ENCODE data around the gene PLEKHB1.

Gene PLEKHB1

GRCh38 chr11:73680687-73681086 is 34.3 kb downstream of the PLEKHB1 start:
- Histone ChIP-seq H3K79me2 (ENCODE audit: insufficient read depth, low read length) (no peaks in the 10 kb centered on the region), H3K4me3 (ENCODE audit: insufficient read depth, low read length, poor library complexity, severe bottlenecking) (no peak overlapping the region), H3F3A (ENCODE audit: insufficient read depth) (no peaks in the 10 kb centered on the region), H3K4me2 (ENCODE audit: low read depth, low read length, poor library complexity, severe bottlenecking) (no peak overlapping the region), H4K20me1 (ENCODE audit: low read depth, low read length) (no peaks in the 10 kb centered on the region), H3K27me3 (ENCODE audit: low read length) (no peaks in the 10 kb centered on the region), H3K27ac (ENCODE audit: low read depth, low read length) (no peak overlapping the region), H2AFZ (ENCODE audit: low read depth, low read length, severe bottlenecking) (no peak overlapping the region), H3K36me3 (ENCODE audit: low read length) (no peaks in the 10 kb centered on the region), H3K9ac (ENCODE audit: low read length) (no peak overlapping the region), H3K9me3 (ENCODE audit: insufficient read depth, low read length) (no peaks in the 10 kb centered on the region), H3K9me2 (replicated peaks; ENCODE audit: insufficient read depth, low read length) (no peaks in the 10 kb centered on the region)
- TF ChIP-seq CTCF (IDR thresholded peaks at IDR 0.05; ENCODE audit: insufficient read depth, low read length, poor library complexity, severe bottlenecking): no peak
- TF ChIP-seq EZH2phosphoT487 (conservative IDR thresholded peaks at IDR 0.05; ENCODE audit: low read length): no peak

- H3K9me3 ChIP-seq (ENCODE audit: insufficient read depth, low read length): no peaks in the 10 kb centered on the region
- H3K79me2 ChIP-seq (ENCODE audit: insufficient read depth, low read length): no peaks in the 10 kb centered on the region
- H3K9ac ChIP-seq (ENCODE audit: low read length): no peak overlapping the region
- H3K4me2 ChIP-seq (ENCODE audit: low read depth, low read length, poor library complexity, severe bottlenecking): no peak overlapping the region
- H3K27me3 ChIP-seq (ENCODE audit: low read length): no peaks in the 10 kb centered on the region
- no peak overlapping the region for H3K27ac ChIP-seq (ENCODE audit: low read depth, low read length)
- TF ChIP-seq EZH2phosphoT487 (conservative IDR thresholded peaks at IDR 0.05; ENCODE audit: low read length) (no peak), CTCF (IDR thresholded peaks at IDR 0.05; ENCODE audit: insufficient read depth, low read length, poor library complexity, severe bottlenecking) (no peak)
- H3K4me3 ChIP-seq (ENCODE audit: insufficient read depth, low read length, poor library complexity, severe bottlenecking): no peak overlapping the region
- H2AFZ ChIP-seq (ENCODE audit: low read depth, low read length, severe bottlenecking): no peak overlapping the region
- H3K36me3 ChIP-seq (ENCODE audit: low read length): no peaks in the 10 kb centered on the region
- H3F3A ChIP-seq (ENCODE audit: insufficient read depth): no peaks in the 10 kb centered on the region
- no peaks in the 10 kb centered on the region for H4K20me1 ChIP-seq (ENCODE audit: low read depth, low read length)
- H3K9me2 ChIP-seq (replicated peaks; ENCODE audit: insufficient read depth, low read length): no peaks in the 10 kb centered on the region
Observed at GRCh38 chr11:73693899-73694525, 47.6 kb downstream of the PLEKHB1 start.

GRCh38 chr11:73705053-73705452 is 58.7 kb downstream of the PLEKHB1 start:
- Histone ChIP-seq H3K27me3 (ENCODE audit: low read length) (no peaks in the 10 kb centered on the region), H3K27ac (ENCODE audit: low read depth, low read length) (no peak overlapping the region), H2AFZ (ENCODE audit: low read depth, low read length, severe bottlenecking) (no peak overlapping the region), H3K9me2 (replicated peaks; ENCODE audit: insufficient read depth, low read length) (no peaks in the 10 kb centered on the region), H3K9ac (ENCODE audit: low read length) (no peak overlapping the region), H3F3A (ENCODE audit: insufficient read depth) (peaks cover 13% of the 10 kb centered on the region; the same call in 1 of the 2 replicates), H3K79me2 (ENCODE audit: insufficient read depth, low read length) (no peaks in the 10 kb centered on the region), H3K36me3 (ENCODE audit: low read length) (0 out of 2 replicates have a peak, but pooled peaks cover 4% of the 10 kb centered on the region), H3K4me2 (ENCODE audit: low read depth, low read length, poor library complexity, severe bottlenecking) (no peak overlapping the region), H4K20me1 (ENCODE audit: low read depth, low read length) (no peaks in the 10 kb centered on the region), H3K4me3 (ENCODE audit: insufficient read depth, low read length, poor library complexity, severe bottlenecking) (no peak overlapping the region), H3K9me3 (ENCODE audit: insufficient read depth, low read length) (no peaks in the 10 kb centered on the region)
- no peak for TF ChIP-seq CTCF (IDR thresholded peaks at IDR 0.05; ENCODE audit: insufficient read depth, low read length, poor library complexity, severe bottlenecking)
- TF ChIP-seq EZH2phosphoT487 (conservative IDR thresholded peaks at IDR 0.05; ENCODE audit: low read length): no peak

Measured in SU-DHL-6 (cell line).